PC-3 (cell line): Measurements from ENCODE around the gene SEC62.

Experiments
- EZH2phosphoT487 ChIP-seq: fragments of 300-600 bp; sonication (generic); IDR thresholded peaks from 2 replicates; pipeline ENCODE4 v1.6.1; 2018; ENCODE audit warnings: mild to moderate bottlenecking, antibody characterized with exemption, low read length, borderline replicate concordance
- TF ChIP-seq, protein P1 (sequence below): fragments of 300-600 bp; sonication (generic); conservative IDR thresholded peaks from 2 replicates; pipeline ENCODE4 v1.5.1; 2017; ENCODE audit warnings: antibody characterized with exemption, low read depth, mild to moderate bottlenecking, low read length

DNA sequence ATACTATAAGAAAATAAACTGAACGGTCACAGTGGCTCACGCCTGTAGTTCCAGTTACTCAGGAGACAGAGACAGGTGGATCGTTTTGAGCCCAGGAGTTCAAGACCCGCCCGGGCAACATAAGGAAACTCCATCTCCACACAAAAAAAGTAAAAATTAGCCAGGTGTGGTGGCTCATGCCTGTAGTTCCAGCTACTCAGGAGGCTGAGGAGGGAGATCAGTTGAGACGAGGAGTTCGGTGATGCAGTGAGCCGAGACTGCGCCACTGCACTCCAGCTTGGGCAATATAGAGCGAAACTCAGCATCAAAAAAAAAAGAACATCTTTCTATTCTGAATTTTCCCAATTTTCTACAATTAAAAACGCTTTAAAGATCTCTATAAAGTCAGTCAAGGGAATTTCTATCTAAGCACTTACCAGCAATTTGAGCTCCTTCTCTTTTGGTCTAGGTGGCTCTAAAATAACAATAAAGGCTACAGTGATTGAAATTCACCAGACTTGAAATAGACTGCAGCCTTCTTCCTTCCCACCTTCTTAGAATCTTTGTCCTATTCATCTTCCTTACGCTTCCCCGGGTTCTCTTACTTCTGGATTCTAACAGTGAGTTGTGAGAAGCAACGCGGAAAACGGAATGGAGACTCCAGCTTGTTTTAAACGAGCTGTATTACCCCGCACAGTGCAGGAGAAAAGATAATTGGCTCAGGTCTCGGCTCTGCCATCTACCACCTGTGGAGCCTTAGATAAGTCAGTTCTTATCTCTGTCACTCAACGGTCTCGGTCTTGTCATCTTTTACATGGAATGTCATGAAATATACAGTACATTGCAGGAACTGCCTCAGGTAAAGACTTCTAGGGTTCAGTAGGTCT lies 812 bp upstream of the SEC62 start:
- TF ChIP-seq, protein P1, sequence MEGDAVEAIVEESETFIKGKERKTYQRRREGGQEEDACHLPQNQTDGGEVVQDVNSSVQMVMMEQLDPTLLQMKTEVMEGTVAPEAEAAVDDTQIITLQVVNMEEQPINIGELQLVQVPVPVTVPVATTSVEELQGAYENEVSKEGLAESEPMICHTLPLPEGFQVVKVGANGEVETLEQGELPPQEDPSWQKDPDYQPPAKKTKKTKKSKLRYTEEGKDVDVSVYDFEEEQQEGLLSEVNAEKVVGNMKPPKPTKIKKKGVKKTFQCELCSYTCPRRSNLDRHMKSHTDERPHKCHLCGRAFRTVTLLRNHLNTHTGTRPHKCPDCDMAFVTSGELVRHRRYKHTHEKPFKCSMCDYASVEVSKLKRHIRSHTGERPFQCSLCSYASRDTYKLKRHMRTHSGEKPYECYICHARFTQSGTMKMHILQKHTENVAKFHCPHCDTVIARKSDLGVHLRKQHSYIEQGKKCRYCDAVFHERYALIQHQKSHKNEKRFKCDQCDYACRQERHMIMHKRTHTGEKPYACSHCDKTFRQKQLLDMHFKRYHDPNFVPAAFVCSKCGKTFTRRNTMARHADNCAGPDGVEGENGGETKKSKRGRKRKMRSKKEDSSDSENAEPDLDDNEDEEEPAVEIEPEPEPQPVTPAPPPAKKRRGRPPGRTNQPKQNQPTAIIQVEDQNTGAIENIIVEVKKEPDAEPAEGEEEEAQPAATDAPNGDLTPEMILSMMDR = no peak
- no peak for TF ChIP-seq EZH2phosphoT487
